IPS DF 4.7 (cell line): ENCODE results near the gene ASCL4.

Experiments
- DNase-seq: peaks from one replicate; pipeline ENCODE4 v3.0.0-alpha.2; 2013; ENCODE audit warnings: low spot score; ENCODE audit errors: extremely low read depth

ASCL4 gene

DNA sequence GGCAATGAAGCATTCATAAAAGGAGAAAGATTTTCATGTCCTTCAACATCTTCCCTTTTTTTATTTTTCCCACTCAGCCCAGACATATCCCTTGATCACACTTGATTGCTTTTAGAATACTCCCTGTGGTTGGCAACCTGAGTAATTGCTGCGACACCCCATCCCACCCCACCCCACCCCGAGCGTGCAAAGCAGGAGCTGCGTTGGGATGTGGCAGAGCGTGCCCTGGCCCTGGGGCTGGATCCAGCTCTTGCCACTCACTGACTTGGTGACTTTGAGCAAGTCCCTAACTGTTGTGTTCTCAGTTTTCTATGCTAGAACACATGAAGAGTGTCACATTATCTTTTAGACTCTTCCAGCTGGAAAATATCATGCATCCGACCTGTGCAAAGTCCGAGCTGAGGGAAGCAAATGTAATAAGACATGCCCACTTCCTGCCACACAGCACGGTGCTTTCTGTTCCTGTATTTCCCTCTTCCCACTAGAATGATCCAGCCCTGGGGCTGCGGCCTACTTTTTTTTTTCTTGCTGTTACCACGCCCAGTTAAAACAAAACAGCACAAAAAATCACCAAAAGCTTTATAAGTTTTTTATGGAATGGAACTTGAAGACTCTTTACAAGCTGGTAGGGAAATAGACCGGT is 4.0 kb downstream of the ASCL4 start:
- no peak for DNase-seq

DNA sequence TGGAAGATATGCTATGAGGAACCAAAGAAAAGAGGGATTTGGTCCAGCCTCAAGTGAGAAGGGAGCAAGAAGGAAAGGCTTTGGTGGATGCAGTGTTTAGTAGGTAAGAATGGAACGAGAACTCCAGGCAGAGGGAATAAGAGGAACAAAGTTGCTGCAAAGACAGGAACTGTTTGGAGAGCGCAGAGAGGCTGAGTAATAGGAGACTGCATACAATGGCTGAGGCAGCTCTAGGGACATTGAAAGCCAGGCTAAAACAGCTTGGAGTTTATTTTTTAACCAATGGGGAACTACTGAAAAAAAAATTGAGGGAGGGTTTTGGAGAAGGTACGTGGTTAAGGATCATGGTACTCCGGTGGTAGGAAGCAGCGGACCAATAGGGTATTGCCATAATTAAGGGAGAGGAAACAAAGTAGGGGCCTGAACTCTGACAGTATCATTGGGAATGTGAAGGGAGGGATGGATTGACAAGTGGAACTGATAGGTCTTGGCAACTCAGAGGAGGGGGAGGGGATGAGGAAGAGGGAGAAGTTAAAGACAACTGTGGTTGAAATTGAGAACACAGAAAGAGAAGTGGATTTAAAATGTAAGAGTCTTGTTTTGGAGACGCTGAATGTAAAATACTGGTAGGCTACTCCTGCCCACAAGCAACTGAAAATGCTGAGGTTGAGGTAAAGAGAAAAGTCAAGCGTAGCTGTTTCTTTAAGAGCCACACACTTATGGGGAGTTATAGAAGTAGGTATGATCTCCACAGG is 4.8 kb downstream of the ASCL4 start:
- DNase-seq: no peak

GRCh38 chr12:107780298-107780697 is 5.8 kb downstream of the ASCL4 start:
- no peak for DNase-seq

GRCh38 chr12:107782067-107782466 is 7.6 kb downstream of the ASCL4 start:
- no peak for DNase-seq

DNA sequence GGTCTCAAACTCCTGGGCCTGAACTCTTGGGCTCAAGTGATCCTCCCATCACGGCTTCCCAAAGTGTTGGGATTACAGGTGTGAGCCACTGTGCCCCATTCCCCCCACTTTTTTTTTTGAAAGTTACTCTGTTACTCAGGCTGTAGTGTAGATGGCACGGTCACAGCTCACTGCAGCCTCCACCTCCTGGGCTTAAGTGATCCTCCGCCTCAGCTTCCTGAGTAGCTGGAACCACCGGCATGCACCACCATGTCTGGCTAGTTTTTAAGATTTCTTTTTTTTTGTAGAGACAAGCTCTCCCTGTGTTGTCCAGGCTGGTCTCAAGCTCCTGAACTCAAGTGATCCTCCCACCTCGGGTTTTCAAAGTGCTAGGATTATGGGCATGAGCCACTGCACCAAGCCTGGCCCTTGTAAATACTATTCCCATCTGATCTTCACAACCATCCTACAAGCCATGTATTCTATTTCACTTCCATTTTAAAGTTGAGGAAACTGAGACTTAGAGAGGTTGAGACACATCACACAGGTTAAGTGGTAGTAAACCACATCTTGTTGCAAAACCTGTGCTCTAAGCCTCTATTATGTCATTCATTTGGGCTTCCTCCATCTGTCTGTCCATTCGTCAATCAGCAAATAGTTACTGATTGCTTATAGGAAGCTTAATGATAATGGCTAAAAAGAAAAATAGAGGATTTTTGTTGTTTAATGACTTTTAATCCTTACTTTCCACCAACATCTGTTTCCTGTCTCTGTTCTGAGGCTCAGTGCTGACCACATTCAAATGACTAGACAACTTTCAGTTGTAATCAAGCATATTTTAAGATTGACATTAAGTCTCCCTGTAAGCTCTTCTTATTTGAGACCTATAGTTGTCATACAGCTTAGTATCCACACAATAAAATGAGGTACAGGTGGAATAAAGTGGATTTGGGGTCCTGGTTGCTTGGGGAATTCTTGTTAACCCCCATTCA is 9.2 kb downstream of the ASCL4 start:
- DNase-seq: no peak

DNA sequence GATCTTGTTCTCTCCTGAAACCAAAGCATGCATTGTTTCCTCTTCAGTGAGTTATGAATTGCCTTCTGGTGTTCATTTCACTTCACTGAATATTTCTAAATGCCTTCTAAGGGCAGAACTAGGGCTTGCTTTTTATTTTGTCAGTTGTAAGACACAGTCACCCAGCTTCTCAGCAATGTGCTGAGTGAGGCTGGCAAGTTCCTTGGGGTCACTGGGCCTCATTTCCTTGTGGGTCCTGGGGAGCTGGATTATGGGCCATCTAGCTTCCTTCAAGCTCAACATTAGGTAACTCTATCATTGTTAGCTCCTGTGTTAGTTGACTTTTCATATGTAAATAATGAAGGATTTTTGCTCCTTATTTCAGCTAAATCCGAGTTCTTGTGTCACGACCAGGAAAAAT is 13.8 kb downstream of the ASCL4 start:
- no peak for DNase-seq

- DNase-seq: no peak
These were observed 14.4 kb downstream of the ASCL4 start for GRCh38 chr12:107788690-107789458.

GRCh38 chr12:107791465-107792089 is 17.1 kb downstream of the ASCL4 start:
- DNase-seq: no peak

DNA sequence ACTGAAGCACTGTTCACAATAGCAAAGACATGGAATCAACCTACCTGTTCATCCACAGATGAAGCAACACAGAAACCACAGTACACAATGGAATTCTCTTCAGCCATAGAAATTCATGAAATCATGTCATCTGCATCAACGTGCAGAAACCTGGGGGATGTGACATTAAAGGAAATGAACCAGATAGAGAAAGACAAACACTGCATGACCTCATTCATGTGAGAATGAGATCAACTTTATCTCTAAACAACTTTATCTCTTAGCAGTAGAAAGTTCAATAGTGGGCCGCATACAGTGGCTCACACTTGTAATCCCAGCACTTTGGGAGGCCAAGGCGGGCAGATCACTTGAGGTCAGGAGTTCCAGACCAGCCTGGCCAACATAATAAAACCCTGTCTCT is 19.9 kb downstream of the ASCL4 start:
- no peak for DNase-seq

DNA sequence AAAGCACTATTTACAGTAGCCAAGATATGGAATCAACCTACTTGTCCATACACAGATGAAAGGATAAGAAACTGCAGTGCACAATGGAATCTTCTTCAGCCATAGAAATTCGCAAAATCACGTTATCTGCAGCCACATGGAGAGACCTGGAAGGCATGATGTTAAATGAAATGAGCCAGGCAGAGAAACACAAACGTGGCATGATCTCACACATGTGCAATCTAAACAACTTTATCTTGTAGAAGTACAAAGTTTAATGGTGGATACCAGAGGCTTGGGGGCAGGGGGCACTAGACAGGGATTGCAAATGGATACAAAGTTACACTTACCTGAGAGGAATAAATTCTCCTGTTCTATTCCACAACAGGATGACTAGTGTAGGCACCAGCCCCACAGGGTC is 24.1 kb downstream of the ASCL4 start:
- DNase-seq: no peak

GRCh38 chr12:107801150-107801549 is 26.6 kb downstream of the ASCL4 start:
- no peak for DNase-seq

DNA sequence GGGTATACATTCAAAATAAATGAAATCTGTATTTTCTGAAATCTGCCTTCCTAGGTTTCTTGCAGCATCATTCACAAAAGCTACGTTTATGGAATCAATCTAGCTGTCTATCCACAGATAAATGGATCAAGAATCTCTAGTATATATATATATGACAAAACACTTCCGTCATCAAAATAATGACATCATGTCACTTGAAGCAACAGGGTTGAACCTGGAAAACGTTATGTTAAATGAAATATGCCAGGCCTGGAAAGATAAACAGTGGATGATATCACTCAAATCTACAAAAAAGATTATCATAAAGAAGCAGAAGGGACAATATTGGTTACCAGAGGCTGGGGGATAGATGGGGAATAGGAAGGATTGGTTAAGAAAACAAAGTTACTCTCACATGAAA is 28.6 kb downstream of the ASCL4 start:
- DNase-seq: no peak

DNA sequence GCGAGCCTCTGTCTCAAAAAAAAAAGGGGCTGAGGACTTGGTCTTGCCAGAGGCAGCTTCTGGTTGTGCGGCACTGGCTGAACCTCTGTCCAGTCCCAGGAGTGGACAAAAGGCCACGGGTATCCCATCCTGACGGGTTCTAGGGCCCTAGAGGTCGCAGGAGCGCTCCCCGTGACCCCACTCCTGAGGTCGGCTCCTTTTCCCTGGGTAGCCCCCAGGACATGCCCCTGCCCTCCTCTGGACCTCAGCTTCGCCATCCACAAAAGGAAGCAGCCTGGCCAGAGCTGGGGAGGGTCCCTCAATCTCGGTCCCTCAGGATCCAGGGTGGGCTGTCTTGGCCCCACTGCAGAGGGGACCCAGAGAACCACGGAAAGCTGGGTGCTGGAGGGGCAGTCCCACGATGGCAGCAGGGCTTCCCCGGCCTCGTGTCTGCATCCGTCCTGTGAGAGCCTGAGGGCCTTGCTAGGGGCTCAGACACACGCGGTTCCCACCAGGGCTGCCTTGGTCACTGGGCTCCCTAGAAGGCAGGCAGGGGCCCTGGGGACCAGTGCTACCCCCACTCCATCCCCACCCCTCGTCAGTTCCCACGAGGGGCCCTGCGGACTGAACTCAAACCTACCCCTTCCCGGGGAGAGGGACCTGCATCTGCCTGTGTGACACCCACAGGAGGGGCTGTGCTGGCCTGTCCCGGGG is 31.1 kb downstream of the ASCL4 start:
- no peak for DNase-seq

DNA sequence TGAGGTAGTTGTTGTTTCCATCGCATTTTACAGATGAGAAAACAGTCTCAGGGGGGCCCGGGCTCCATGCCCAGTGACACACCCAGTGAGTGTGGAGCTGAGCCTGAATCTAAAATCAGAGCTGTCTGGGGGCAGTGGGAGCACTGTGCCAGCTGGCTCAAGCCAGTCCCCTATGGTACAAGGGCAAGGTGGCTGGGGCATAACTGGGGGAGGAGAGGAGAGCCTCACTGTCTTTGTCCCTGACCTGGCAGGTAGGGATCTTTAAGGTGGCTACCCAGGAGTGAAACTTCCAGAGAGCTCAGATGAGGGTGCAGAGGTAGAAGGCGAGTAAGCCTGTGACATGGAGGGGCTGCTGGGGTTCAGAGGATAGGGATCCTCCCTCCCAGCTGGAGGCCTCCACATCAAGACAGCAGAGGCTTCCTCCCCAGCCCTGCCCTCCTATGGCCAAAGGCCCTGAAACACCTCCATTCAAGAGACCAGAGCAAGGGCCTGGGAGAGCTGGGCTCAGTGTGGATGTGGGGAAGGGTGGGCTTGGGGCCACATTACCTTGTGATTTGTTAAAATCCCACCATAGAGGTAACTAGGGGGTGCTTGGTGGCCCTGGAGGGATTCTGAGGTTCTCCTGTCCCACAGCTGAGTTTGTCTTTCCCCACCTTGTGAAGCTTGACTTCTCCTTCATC is 33.1 kb downstream of the ASCL4 start:
- DNase-seq: no peak

GRCh38 chr12:107817250-107817649 is 42.7 kb downstream of the ASCL4 start:
- DNase-seq: no peak

DNA sequence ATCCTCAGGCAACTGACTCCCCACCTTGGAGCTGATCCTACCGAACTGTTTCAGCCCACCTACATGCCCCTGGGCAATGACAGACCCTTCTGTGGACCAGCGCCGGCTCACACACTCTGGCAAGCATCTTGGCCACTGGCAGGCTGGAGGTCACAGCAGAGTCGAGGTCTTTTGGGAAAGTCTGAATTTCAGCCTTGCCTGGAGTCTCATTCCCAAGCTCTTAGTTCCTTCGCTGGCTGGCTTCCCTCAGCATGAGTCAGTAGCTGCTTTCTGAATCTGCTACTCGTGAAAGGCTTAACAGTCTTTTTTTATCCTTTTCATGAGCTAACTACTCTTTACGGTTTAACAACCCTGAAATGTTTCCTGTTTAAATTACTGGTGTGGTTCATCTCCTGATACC is 44.5 kb downstream of the ASCL4 start:
- no peak for DNase-seq

GRCh38 chr12:107822356-107822755 is 47.9 kb downstream of the ASCL4 start:
- no peak for DNase-seq
